HG03103 (cell line): ENCODE data around the gene DGCR6L.
"Not testable (repeated sequence)": the region's sequence is repeated elsewhere in the genome, so short reads cannot be mapped to it uniquely, and the experiment has no call there.

ENCODE experiments used
- ATAC-seq: cut with Tn5 transposase; IDR thresholded peaks from one replicate; pipeline ENCODE4 v1.9.1; 2021; ENCODE audit warnings: low read depth; ENCODE audit not compliant: unreplicated experiment

Gene DGCR6L

DNA sequence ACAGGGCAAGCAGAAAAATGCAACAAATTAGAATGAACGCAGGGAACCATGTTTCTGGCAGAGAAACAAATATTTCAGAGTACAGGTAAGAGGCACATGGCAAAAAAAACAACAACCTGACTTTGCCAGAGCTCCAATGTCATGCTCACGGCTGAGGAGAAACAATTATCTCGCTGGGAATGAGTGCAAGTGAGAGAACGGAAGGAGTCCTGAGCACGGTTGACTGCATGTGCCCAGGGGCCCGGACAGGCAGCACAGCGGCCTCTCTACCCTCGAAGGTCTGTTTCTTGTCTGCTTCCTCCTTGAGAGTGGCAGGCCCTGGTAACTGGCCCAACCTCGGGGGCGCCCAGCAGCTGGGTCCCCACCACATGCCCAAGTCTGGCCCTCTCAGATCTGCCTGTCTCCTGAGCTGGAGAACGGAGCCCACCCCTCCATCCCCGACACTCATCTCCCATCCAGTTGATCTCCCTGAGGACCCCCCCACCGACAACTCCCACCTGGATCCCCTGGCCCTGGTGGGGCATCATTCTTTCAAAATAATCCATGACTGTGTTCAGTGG lies 27.1 kb downstream of the DGCR6L start:
- no peak for ATAC-seq

- no peak for ATAC-seq
Measured at GRCh38 chr22:20292108-20292507, 27.8 kb downstream of the DGCR6L start.

- no peak for ATAC-seq
Measured at GRCh38 chr22:20291604-20292063, 28.2 kb downstream of the DGCR6L start.

DNA sequence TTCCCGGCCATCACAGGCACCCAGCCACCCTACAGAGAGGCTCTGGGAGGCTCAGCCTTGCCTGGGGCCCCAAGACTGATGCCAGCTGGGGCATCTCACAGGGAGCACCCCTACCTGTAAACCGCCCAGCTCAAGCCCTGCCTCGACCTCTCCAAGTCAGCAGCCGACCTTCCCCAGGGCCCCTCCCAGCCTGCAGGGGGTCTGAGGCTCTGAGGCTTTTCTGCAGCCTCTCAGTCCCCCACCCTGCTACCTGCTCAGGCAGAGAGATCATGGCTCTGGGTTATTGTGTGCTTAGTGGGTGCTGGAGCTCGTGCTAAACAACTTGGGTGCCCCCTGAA lies 28.6 kb downstream of the DGCR6L start:
- no peak for ATAC-seq

DNA sequence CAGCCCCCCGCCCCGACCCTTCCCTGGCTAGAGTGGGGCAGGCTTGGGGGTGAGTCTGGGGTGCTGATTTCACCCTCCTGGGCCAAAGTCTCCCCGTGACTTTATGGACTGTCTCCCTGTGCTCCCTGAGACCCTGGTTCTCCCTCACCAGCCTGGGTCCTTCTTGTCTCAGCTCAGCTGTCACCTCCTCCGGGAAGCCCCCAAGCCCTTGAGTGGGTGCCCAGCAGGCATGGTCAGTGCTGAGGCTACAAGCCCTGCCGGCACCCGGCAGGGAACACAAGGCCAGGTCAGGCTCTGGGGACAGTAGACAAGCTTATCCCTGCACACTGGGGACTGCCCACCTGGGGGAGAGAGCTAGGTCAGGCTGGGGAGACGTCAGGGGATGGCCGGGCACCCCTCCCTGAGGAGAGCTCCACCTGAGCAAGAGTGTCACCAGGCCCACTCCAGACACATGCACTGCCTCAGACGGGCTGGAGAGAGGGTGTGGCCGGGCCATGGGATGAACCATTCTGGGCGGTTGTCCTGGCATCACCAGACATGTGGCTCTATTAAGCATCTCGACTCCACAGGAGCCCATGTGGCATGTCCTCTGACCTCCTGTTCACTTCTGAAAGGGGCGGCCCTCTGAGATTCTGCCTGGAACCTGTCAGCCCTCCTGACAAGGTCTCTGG lies 29.1 kb downstream of the DGCR6L start:
- ATAC-seq, result no peak

DNA sequence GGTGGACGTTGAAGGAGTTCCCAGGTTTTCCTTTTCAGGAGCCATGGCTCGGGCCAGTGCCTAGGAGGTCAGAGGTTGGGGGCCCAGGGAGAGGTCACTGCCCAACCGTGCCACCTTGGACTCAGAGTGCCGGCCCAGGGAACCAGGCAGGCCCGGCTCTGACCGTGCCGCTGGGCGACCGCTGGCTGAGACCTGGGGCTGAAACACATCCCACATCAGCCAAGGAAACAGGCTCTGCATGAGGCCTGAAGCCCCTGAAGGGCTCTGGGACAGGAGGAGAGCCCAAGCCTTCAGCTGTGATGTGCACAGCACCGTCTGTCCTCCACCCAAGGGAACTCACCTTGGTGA lies 29.8 kb downstream of the DGCR6L start:
- ATAC-seq, result no peak

DNA sequence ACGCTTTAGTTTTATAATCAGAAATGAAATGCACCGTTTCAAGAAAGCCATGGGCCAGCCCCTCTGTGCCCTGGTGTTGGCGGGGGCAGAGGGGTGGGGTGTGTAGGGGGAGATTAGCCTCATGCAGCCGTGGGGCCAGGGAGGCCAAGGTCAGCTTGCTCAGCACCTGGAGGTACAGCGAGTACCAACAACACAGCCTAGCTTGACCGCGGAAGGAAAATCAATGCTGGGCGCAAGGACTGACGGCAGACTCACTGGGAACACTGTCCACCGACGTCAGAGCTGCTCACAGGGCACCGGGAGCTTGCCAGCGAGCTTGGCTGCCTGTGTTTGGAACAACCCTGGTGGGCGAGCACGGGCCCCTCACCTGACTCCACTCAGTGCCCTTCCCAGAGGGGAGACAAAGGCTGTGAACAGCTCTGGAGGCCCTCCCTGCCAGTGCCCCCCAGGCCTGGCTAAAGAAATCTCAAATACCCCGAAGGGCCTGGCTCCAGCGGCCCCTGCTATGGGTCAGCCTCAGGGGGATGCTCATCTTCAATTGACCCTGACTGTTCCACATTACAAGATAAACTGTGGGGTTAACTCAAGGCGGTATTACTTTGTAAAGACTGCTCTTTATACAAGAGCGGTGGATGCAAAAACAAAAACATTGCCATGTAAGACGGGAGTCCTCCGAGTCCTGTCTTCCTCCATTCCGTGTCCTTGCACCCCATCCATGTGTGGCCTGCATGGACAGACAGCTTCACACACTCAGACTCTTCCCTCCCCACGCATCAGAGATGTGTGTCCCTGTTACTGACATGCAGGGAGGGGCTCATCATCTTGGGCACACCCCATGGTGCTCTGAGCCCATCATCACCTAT lies 30.4 kb downstream of the DGCR6L start:
- ATAC-seq, result not testable (repeated sequence)

- not testable (repeated sequence) for ATAC-seq
Measured at GRCh38 chr22:20286784-20287423, 33.0 kb downstream of the DGCR6L start.

- not testable (repeated sequence) for ATAC-seq
Measured at GRCh38 chr22:20286312-20286660, 33.6 kb downstream of the DGCR6L start.

- not testable (repeated sequence) for ATAC-seq
Measured at GRCh38 chr22:20285473-20286311, 34.2 kb downstream of the DGCR6L start.

DNA sequence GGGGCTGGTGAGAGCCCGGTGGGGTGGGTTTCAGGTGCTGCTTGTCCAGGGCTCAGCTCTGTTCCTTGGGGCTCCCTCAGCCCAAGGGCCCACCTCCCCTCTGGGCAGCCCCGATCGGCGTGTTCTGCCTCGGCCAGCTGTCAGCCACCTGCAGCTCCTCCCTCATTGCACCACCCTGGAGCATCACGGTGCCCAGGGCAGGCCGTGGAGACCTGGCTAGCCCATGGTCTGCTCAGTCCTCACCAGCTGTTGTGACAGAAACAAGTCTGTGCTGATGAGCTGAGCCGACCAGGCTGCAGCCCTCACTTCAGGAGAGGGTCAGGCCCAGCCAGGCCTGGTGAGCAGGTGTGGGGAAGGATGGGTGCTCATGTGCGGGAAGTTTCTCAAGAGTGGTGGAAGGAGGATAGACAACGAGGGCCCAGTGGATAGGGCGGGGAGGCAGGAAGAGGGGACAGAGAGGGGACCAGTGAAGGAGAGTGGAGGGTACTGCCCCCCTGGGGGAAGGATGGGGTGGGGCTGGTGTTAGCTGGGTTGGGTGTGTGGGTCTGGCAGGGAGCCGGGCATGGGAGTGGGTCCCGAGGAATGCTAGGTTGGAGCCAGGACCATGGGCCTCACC lies 35.3 kb downstream of the DGCR6L start:
- ATAC-seq, result no peak

GRCh38 chr22:20283674-20284066 lies 36.2 kb downstream of the DGCR6L start:
- no peak for ATAC-seq

DNA sequence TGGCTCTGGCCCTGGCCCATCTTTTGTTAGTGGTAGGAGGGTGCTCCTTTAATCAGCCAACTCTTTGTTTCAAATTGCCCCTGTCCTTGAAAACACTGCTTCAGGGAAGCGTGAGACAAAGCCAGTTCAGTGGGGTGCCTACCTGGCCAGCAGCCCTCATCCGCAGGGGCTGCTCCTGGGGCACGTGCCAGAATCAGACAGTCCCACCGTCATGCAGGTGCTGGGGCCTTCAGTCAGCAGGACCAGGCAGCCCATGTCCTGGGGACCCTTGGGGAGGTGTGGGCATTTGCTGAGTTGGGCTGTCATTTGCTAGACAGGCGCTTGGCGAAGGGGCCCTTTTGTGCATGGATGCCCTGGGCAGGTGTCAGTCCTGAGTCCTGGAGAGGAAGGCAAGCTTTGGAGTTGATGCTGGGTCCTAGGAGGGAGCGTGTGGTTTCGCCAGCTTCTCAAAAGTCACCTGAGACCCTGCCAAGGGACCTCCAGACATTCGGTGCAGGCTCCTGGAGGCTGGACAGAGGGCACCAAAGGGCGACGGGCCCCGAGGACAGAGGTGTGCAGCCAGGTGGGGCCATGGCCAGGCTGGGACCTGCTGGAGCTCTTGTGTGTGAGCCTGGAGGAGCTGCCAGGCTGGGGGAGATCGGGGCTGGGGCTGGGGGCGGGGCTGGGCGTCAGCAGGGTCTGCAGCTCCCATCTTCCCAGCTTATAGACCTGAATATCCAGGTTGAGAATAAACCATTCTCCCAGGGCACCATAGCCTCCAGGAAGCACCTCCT lies 36.8 kb downstream of the DGCR6L start:
- no peak for ATAC-seq

DNA sequence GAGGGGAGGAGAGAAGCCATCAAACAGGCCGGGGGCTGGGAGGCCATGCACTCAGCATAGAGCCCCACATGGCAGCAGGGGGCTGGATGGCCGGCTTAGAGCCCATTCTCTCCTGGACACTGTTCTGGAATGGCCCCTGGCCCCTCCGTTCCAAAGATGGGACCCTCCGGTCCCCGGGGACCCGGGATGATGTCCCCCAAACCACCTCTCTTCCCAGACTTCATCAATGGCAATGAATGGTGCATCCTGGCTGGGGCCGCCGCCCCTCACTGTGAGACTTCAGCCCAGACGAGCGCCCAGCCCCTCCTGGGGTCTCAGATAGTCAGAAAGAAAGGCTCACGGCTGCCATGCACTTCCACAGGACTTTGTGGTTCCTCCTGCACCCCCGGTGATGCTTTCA lies 38.0 kb downstream of the DGCR6L start:
- ATAC-seq, result no peak

DNA sequence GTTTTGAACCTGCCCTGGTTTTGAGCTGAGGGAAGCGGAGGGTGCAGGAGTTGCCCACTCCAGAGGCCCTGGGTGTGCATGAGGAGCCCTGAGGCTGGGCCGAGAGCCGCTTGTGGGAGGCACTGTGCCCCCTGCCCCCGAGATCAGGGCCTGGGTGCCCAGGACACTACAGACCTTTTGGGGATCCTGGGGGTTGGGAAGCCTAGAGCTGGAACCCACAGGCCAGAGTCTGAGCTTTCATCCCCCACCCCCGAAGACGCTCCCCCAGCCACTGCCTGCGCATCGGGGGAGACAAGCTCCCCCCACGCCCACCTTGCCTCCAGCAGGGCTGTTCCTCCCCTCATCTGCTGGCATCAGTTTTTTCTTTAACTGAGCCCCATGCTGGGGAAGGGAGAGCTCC lies 38.4 kb downstream of the DGCR6L start:
- not testable (repeated sequence) for ATAC-seq

- no peak for ATAC-seq
Measured at GRCh38 chr22:20280866-20281265, 39.0 kb downstream of the DGCR6L start.

DNA sequence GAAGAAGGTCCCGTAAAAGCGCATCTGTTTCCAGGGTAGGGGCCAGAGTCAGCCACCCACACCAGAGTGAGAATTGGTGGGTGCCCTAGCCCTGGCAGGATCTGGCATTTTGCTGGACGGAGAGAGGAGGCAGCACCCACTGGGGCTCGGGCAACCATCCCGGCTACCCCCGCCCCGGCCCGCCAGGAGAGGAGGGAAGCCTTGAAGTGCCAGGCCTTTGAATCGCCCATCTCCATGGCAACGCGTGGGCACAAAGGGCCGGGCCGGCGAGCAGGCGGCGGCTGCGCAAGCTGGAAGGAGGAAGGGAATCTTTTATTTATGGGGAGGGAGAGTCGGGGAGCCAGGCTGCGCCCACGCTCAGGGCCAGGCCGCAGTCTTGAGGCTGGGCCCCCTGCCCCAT lies 39.7 kb downstream of the DGCR6L start:
- not testable (repeated sequence) for ATAC-seq

GRCh38 chr22:20279662-20280134 lies 40.2 kb downstream of the DGCR6L start:
- no peak for ATAC-seq
